ENCODE data around the gene BCR.

The BCR gene

GRCh38 chr22:23266780-23267179 lies 86.5 kb downstream of the BCR start:
- FAIRE-seq, result no peak

- no peak for FAIRE-seq
Observed at GRCh38 chr22:23267226-23268043, 87.1 kb downstream of the BCR start.

- FAIRE-seq, result no peak
Observed at GRCh38 chr22:23268139-23268712, 87.9 kb downstream of the BCR start.

- no peak for FAIRE-seq
Observed at GRCh38 chr22:23268877-23269276, 88.6 kb downstream of the BCR start.

- FAIRE-seq, result no peak
Observed at GRCh38 chr22:23269441-23270211, 89.3 kb downstream of the BCR start.

- no peak for FAIRE-seq
Observed at GRCh38 chr22:23270212-23270733, 90.0 kb downstream of the BCR start.

- no peak for FAIRE-seq
Observed at GRCh38 chr22:23270798-23271596, 90.7 kb downstream of the BCR start.

GRCh38 chr22:23271597-23271908 lies 91.2 kb downstream of the BCR start:
- no peak for FAIRE-seq

- no peak for FAIRE-seq
Observed at GRCh38 chr22:23272371-23272770, 92.1 kb downstream of the BCR start.

- no peak for FAIRE-seq
Observed at GRCh38 chr22:23272834-23273233, 92.5 kb downstream of the BCR start.

GRCh38 chr22:23273445-23274145 lies 93.3 kb downstream of the BCR start:
- FAIRE-seq, result no peak

- FAIRE-seq, result no peak
Observed at GRCh38 chr22:23274146-23274526, 93.8 kb downstream of the BCR start.

GRCh38 chr22:23274891-23275694 lies 94.8 kb downstream of the BCR start:
- FAIRE-seq, result no peak

GRCh38 chr22:23275751-23276150 lies 95.4 kb downstream of the BCR start:
- no peak for FAIRE-seq

- FAIRE-seq, result no peak
Observed at GRCh38 chr22:23276656-23277582, 96.6 kb downstream of the BCR start.

GRCh38 chr22:23277583-23278295 lies 97.4 kb downstream of the BCR start:
- no peak for FAIRE-seq

- no peak for FAIRE-seq
Observed at GRCh38 chr22:23278883-23279675, 98.8 kb downstream of the BCR start.

GRCh38 chr22:23279781-23280180 lies 99.5 kb downstream of the BCR start:
- FAIRE-seq, result no peak
